GM21360 (cell line): ENCODE measurements around the gene HAUS3.
"Not testable (repeated sequence)": the region's sequence is repeated elsewhere in the genome, so short reads cannot be mapped to it uniquely, and the experiment has no call there.

ENCODE experiments used
- ATAC-seq: cut with Tn5 transposase; IDR thresholded peaks from one replicate; pipeline ENCODE4 v1.9.1; 2021; ENCODE audit warnings: mild to moderate bottlenecking, moderate library complexity; ENCODE audit not compliant: unreplicated experiment

The HAUS3 gene

DNA sequence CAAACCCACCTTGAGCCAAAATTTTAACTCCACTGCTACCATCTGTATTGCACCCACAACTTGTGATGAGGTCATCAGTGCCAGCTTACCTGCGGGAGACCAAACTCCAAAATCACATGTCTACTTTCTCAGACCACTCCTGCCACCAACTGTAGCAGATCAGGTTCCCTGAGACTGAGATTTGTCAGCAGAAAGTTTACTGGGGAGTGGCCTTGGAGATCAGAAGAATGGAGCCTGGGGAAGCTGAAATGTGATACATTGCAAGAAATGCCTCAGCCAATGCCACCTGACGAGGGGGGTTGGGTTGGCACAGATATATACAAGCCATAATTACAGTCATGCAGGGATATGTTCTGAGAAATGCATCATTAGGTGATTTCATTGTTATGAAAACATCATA lies 19.1 kb downstream of the HAUS3 start:
- ATAC-seq, result no peak

GRCh38 chr4:2221378-2221777 lies 20.5 kb downstream of the HAUS3 start:
- ATAC-seq, result not testable (repeated sequence)

DNA sequence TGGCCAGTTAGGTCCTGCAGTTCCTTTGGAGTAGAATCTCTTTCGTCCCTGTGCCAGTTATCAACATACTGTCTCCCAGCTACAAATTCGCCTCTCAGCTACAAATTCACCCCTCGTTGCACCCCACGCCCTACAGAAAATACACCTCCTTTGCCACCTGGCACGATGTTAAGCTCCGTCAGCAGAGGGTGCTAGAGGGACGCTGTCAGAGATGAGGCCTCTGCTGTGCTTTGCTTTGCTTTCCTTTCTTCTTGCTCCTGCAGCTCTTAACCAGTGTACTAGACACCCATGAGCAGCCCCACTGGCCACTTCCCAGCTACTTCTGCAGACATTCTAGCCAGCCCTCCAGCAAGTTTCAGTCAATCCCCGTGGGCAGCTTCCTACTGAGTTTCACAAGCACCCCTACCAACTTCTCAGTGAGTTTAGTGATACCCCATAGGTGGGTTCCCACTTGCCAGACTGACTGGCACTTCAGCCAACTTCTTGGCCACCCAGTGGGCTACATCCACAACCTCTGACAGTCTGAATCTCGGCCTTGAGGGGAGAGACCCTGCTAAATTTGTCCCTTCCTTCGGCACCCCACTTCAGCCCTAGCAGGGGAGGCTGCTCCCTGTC lies 21.8 kb downstream of the HAUS3 start:
- no peak for ATAC-seq

- ATAC-seq, result no peak
Observed at GRCh38 chr4:2219233-2219760, 22.6 kb downstream of the HAUS3 start.

- no peak for ATAC-seq
Observed at GRCh38 chr4:2218436-2218835, 23.5 kb downstream of the HAUS3 start.

DNA sequence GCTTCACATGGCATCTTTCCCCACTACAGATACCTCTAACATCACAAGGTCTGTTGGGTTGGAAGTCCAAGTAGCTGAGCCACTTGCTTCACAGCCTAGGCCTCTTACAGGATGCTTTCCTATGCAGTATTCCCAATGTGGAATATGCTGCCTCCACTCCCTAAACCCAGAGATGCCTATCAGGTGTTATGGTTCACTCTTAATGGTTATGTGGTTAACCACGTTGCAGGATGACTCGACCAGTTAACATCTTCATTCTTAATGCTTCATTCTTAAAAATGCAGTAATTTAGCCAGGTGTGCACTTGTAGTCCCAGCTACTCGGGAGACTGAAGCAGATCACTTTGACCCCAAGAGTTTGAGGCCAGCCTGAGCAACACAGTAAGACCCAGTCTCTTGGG lies 24.2 kb downstream of the HAUS3 start:
- ATAC-seq, result no peak

GRCh38 chr4:2212831-2213230 lies 29.1 kb downstream of the HAUS3 start:
- ATAC-seq, result no peak

GRCh38 chr4:2202789-2203188 lies 39.1 kb downstream of the HAUS3 start:
- ATAC-seq, result not testable (repeated sequence)

GRCh38 chr4:2194496-2194895 lies 47.4 kb downstream of the HAUS3 start:
- ATAC-seq, result no peak

DNA sequence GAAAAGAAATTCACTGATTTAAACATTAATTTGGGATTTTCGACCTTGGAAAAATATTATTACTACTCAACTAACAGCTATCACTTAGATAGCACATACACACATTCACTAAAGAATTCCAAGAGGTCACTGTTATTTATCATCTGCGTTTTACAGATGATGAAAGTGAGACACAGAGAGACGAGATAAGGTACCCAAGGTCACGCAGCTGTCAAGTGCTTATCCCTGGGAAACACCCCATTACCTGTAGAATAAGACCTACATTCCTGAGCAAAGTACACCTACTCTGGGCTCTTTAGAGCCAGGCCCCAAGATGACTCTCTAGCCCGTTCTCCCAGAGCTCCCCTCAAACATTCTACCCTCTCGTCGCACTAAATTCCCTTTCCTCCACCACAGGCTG lies 48.6 kb downstream of the HAUS3 start:
- no peak for ATAC-seq

- no peak for ATAC-seq
Observed at GRCh38 chr4:2186865-2187172, 55.1 kb downstream of the HAUS3 start.

DNA sequence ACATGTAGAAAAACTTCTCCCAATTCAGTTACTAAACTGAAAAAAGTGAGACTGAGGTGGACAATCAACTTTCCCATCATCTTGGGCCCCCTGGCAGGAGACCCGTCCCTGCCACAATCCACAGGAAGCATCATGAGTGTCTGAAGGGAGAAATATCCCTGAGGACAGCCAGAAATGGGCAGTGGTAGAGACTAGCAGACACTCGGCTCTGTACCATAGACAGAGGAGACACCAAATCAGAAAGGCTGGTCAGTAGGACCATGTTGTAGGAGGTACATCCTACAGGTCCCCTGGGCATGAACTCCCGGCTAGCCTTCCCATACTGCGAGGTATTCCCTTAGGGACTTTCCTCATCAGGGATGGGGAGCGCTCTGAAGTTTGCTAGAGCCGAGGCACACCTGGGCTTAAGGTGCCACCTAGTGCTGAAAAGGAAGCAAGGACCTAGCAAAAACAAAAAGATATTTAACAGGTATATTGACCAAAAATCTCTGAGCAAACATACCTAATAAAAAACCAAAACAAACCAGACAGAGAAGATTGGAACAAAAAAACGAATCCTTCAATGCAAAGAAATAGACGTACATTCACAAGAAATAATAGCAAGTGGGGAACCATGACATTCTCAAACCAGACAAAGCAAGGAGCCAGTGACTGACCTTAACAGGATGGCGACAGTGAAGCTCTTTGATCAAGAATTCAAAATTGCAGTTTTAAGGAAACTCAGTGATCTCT lies 55.6 kb downstream of the HAUS3 start:
- no peak for ATAC-seq

GRCh38 chr4:2183394-2183793 lies 58.5 kb downstream of the HAUS3 start:
- ATAC-seq, result no peak

DNA sequence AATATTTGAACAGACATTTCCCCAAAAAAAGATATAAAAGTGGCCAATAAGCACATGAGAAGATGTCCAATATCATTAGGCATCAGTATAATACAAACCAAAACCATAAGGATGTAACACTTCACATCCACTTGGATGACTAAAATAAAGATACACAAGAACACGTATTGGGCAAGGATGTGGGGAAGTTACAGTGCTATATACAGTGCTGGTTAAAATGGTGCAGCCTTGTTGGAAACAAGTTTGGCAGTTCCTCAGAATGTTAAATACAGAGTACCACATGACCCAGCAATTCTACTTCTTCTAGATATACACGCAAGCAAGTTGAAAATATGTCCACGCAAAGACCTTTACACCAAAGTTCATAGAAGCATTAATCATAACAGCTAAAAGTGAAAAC lies 58.9 kb downstream of the HAUS3 start:
- ATAC-seq, result no peak

- no peak for ATAC-seq
Observed at GRCh38 chr4:2180410-2180809, 61.5 kb downstream of the HAUS3 start.

DNA sequence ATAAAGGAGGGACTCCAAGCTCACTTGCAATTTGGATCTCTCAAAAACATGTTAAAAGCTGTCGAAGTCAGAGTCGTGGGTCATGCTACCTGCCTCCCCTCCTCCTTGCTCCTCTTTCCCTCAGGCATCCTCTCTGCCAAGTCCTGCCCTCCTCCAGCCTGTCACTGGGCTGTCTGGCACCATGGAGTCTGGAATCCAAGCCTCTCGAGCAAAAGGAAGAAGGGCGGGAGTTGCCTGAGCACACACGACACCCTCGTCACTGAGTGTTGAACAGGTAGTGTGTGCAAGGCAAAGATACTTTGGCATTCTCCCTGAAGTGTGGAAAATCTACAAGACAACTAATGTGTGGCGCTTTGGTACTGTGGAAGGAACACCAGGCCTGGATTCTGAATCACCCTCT lies 62.2 kb downstream of the HAUS3 start:
- no peak for ATAC-seq

GRCh38 chr4:2178986-2179385 lies 62.9 kb downstream of the HAUS3 start:
- no peak for ATAC-seq
